Heart left ventricle (tissue), 13 donors: ENCODE measurements around the gene OR13C8.

Experiments
- CTCF ChIP-seq, 12 donors: fragments of 200-600 bp; sonication (generic) in 4 of 12; IDR thresholded peaks; one replicate each; pipeline versions ENCODE4 v1.5.0 to v1.8.0; 2018 to 2022; ENCODE audit warnings: antibody characterized with exemption in 12 of 12, mild to moderate bottlenecking in 5 of 12
- POLR2A ChIP-seq, 2 donors: fragments of 450-650 bp; IDR thresholded peaks; one replicate each; pipeline ENCODE4 v1.6.1; 2017; ENCODE audit warnings: antibody characterized with exemption in 2 of 2, mild to moderate bottlenecking in 2 of 2, moderate library complexity in 2 of 2
- donor health status: ischemic (EF 13 %, LVEDD 7.1; RV severe dilation, severe dysfunction).
- donor health status: DM: no; HTN: yes; CAD: no.
- donor health status: DM: no; HTN: no; CAD: no.
- donor health status: ischemic (EF 25% LVEDD 6.9; RV normal size, moderate dysfunction).
- donor health status: ischemic (EF 25% LVEDD 5.7; RV mildly dilated, moderate dysfunction).
- donor health status: ischemic (EF 35%, LVEDD 5.7; RV mildly dilated, moderate dysfunction).
- donor health status: nonischemic (EF 11% LVEDD 7.7; RV severe dilation, severe dysfunction).
- donor health status: DM: yes; HTN: yes; CAD: no.
- donor health status: PGD.
- donor health status: ischemic (EF 29% LVEDD 5.4; RV normal size, mild dysfunction).
- donor health status: nonischemic (EF 23%, LVEDD 6.1; RV moderate dilation, normal function).

- no peak for TF ChIP-seq CTCF (IDR thresholded peaks at IDR 0.05)
- TF ChIP-seq POLR2A (IDR thresholded peaks at IDR 0.05) = no peak
Measured at GRCh38 chr9:104536756-104537155, 32.2 kb upstream of the OR13C8 start, which contains the start of gene OR13C3.
